Measurements from ENCODE around the gene MFAP3.

DNA sequence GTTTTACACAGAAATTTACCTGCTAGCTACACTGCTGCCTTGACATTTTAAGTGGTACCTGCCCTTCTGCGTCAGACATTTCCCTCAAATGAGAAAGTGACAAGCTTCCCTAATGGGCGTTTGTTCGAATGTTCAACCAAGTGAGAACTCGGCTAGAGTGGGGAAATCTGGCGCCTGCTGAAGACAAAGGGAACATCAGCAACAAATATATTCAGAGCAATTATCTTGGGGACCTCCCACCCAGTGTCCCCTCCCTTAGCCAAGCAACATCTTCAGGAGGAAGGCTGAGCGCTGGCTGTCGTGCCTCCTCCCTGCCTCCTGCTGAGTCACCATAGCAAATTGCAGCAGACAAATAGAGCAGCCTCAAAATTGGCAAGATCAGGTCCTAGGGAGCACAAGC, 57.1 kb downstream of the MFAP3 start:
- TF ChIP-seq CTCF (optimal IDR thresholded peaks at IDR 0.05 in 1 of 3, IDR thresholded peaks at IDR 0.05 in 1 of 3, conservative IDR thresholded peaks at IDR 0.05 in 1 of 3; ENCODE audit: extremely low read depth in 1 of 3, insufficient read depth in 2 of 3, low read length in 3 of 3) (no peak), EZH2 (IDR thresholded peaks at IDR 0.05; ENCODE audit: low read length) (no peak)
